ENCODE measurements around the gene SYF2.

SYF2 gene

GRCh38 chr1:25247829-25248754, 15.8 kb upstream of the SYF2 start (continued):
- TF ChIP-seq ZNF560 (tag by site-specific recombination; IDR thresholded peaks at IDR 0.05; ENCODE audit: borderline replicate concordance) (no peak), EGR2 (tag by site-specific recombination; IDR thresholded peaks at IDR 0.05; ENCODE audit: low read depth) (no peak), ZNF133 (tag by site-specific recombination; IDR thresholded peaks at IDR 0.05) (no peak), ZNF530 (tag by site-specific recombination; IDR thresholded peaks at IDR 0.05; ENCODE audit: low read depth) (no peak)

- H3K4me3 ChIP-seq (ENCODE audit: low read depth, low read length) = peak within 1 kb of the TSS; percentile 99
- ChIA-PET CTCF (interaction anchor here (0.6 kb wide), 1 partner anchor 17 kb away, joined by 3 read pairs; no protein-coding TSS in a partner anchor), POLR2A (interaction anchor here (0.5 to 6.2 kb wide), 30 partner anchors 8 to 598 kb away, joined by 3 to 100 read pairs (median 4); partner anchors contain the start of genes CLIC4, MACO1, MTFR1L and SELENON)
- H3K4me1 ChIP-seq (ENCODE audit: control insufficient read depth, insufficient read depth, low read length) = 0 out of 2 replicates have a peak, but pooled peaks cover 2% of the 10 kb centered on the region
- no peaks in the 10 kb centered on the region for H3K9me3 ChIP-seq (ENCODE audit: control insufficient read depth, insufficient read depth, low read depth, low read length)
- H3K36me3 ChIP-seq (ENCODE audit: control insufficient read depth in 2 of 2, insufficient read depth in 1 of 2, low read length in 2 of 2) = peaks cover 24 to 44% of the 10 kb centered on the region in 2 experiments
- H3K27ac ChIP-seq (ENCODE audit: extremely low read depth, low read depth, low read length) = peak within 1 kb of the TSS; percentile 96
- TF ChIP-seq ZBTB7A (tag by site-specific recombination; IDR thresholded peaks at IDR 0.05; ENCODE audit: low read depth) (peak; percentile 81; the same call in 1 of the 2 replicates), ZNF624 (tag by site-specific recombination; IDR thresholded peaks at IDR 0.05) (peak; percentile 90; the same call in 1 of the 2 replicates), OVOL3 (tag by site-specific recombination; IDR thresholded peaks at IDR 0.05) (peak; percentile 44; the same call in 1 of the 2 replicates), KLF7 (tag by site-specific recombination; IDR thresholded peaks at IDR 0.05; ENCODE audit: borderline replicate concordance) (peak; percentile 98), ZNF449 (tag by site-specific recombination; IDR thresholded peaks at IDR 0.05) (peak; percentile 68), ZNF23 (tag by site-specific recombination; IDR thresholded peaks at IDR 0.05; ENCODE audit: borderline replicate concordance) (no peak), ZNF768 (tag by site-specific recombination; IDR thresholded peaks at IDR 0.05) (peak; percentile 56; the same call in 1 of the 2 replicates), ZNF560 (tag by site-specific recombination; IDR thresholded peaks at IDR 0.05; ENCODE audit: borderline replicate concordance) (no peak), ZNF426 (tag by site-specific recombination; IDR thresholded peaks at IDR 0.05) (no peak), ZSCAN5A (tag by site-specific recombination; IDR thresholded peaks at IDR 0.05) (peak; percentile 80; the same call in 1 of the 2 replicates), ZNF518A (tag by site-specific recombination; conservative IDR thresholded peaks at IDR 0.05; ENCODE audit: low read depth) (0 out of 2 replicates have a peak, but pooled peaks have one; percentile 34), KLF16 (tag by site-specific recombination; IDR thresholded peaks at IDR 0.05) (peak; percentile 90), PRDM6 (tag by site-specific recombination; IDR thresholded peaks at IDR 0.05) (no peak), ZNF561 (tag by site-specific recombination; IDR thresholded peaks at IDR 0.05; ENCODE audit: borderline replicate concordance) (peak; percentile 91), ZFP41 (tag by site-specific recombination; IDR thresholded peaks at IDR 0.05; ENCODE audit: borderline replicate concordance) (peak; percentile 76; the same call in 1 of the 2 replicates), PRDM1 (tag by site-specific recombination; IDR thresholded peaks at IDR 0.05) (no peak)
These were observed 14.9 kb upstream of the SYF2 start, which contains the start of gene RSRP1 for GRCh38 chr1:25247024-25247828. Gene RSRP1, minus strand, starts transcription at chr1:25247454. Its CDS starts 491 bp downstream, at chr1:25246963.

Measured in HEK293 (cell line).